WTC11 (cell line): ENCODE results near the gene MIEF1. TPM values are rescaled to one million over a fixed set of nuclear protein-coding genes. Genes with fewer than 3 reads are reported as not detected.

Experiments used
- ATAC-seq: fragments of 200-7000 bp; cut with Tn5 transposase; 2 replicates; pipeline ENCODE4 v1.10.0; 2021; ENCODE audit warnings: mild to moderate bottlenecking, moderate library complexity
- CTCF ChIA-PET: fragments of 300-600 bp; sonication (Branson Sonifier 250); formaldehyde crosslinking; loops from one replicate; lab custom pipeline; 2021; ENCODE audit warnings: antibody characterized with exemption; lab: Charles Lee
- POLR2A ChIA-PET: fragments of 350-600 bp; sonication (Branson Sonifier 250); formaldehyde crosslinking; loops from one replicate; lab custom pipeline; 2021; ENCODE audit warnings: antibody characterized with exemption; lab: Charles Lee
- DNase-seq: peaks from one replicate; pipeline ENCODE4 v3.0.0; 2021; ENCODE audit warnings: low spot score
- H3K27ac Mint-ChIP-seq: 2 replicates; pipeline ENCODE4 v1.8.0; 2021; ENCODE audit warnings: mixed read lengths
- H3K27me3 Mint-ChIP-seq: 2 replicates; pipeline ENCODE4 v1.8.0; 2021; ENCODE audit warnings: low read depth, mild to moderate bottlenecking, moderate library complexity, mixed read lengths
- H3K36me3 Mint-ChIP-seq: 2 replicates; pipeline ENCODE4 v1.8.0; 2021; ENCODE audit warnings: mixed read lengths
- H3K4me1 Mint-ChIP-seq: 2 replicates; pipeline ENCODE4 v1.8.0; 2022; ENCODE audit warnings: mixed read lengths
- H3K4me3 Mint-ChIP-seq: 2 replicates; pipeline ENCODE4 v1.8.0; 2021; ENCODE audit warnings: mild to moderate bottlenecking, moderate library complexity, mixed read lengths
- H3K9me3 Mint-ChIP-seq: 2 replicates; pipeline ENCODE4 v1.8.0; 2021; ENCODE audit warnings: mixed read lengths
- ATF2 ChIP-seq: sonication (generic); formaldehyde crosslinking; IDR thresholded peaks from 2 replicates; pipeline ENCODE4 v1.8.1; 2022; ENCODE audit warnings: low read depth, missing genetic modification reagents, borderline replicate concordance
- ESRRA ChIP-seq: sonication (generic); formaldehyde crosslinking; IDR thresholded peaks from 2 replicates; pipeline ENCODE4 v1.8.1; 2022; ENCODE audit warnings: mild to moderate bottlenecking, missing genetic modification reagents, borderline replicate concordance
- ETV6 ChIP-seq: sonication (generic); formaldehyde crosslinking; IDR thresholded peaks from 2 replicates; pipeline ENCODE4 v1.8.1; 2022; ENCODE audit warnings: mild to moderate bottlenecking, missing genetic modification reagents
- GTF2I ChIP-seq: fragments of 250-450 bp; sonication (Bioruptor Pico); conservative IDR thresholded peaks from 2 replicates; pipeline ENCODE4 v1.4.0; 2021; ENCODE audit warnings: mild to moderate bottlenecking
- KAT7 ChIP-seq: sonication (generic); formaldehyde crosslinking; IDR thresholded peaks from 2 replicates; pipeline ENCODE4 v1.8.1; 2023; ENCODE audit warnings: missing genetic modification reagents, mild to moderate bottlenecking, borderline replicate concordance
- MYBL2 ChIP-seq: sonication (generic); formaldehyde crosslinking; IDR thresholded peaks from 2 replicates; pipeline ENCODE4 v1.8.1; 2023; ENCODE audit warnings: mild to moderate bottlenecking, moderate library complexity, missing genetic modification reagents
- NFE2L1 ChIP-seq: sonication (generic); formaldehyde crosslinking; IDR thresholded peaks from 2 replicates; pipeline ENCODE4 v1.8.1; 2023; ENCODE audit warnings: missing genetic modification reagents
- NR1H2 ChIP-seq: sonication (generic); formaldehyde crosslinking; IDR thresholded peaks from 2 replicates; pipeline ENCODE4 v1.9.0; 2021; ENCODE audit warnings: mild to moderate bottlenecking, moderate library complexity, missing genetic modification reagents
- NR3C1 ChIP-seq: sonication (generic); formaldehyde crosslinking; conservative IDR thresholded peaks from 2 replicates; pipeline ENCODE4 v1.8.1; 2023; ENCODE audit warnings: low read depth, mild to moderate bottlenecking, missing genetic modification reagents
- OVOL2 ChIP-seq: fragments of 250-450 bp; sonication (Bioruptor Pico); IDR thresholded peaks from 2 replicates; pipeline ENCODE4 v1.9.0; 2021; ENCODE audit warnings: mild to moderate bottlenecking, borderline replicate concordance
- RELA ChIP-seq: sonication (generic); formaldehyde crosslinking; IDR thresholded peaks from 2 replicates; pipeline ENCODE4 v1.8.1; 2022; ENCODE audit warnings: missing genetic modification reagents, mild to moderate bottlenecking, borderline replicate concordance
- SOX15 ChIP-seq: fragments of 250-450 bp; sonication (Bioruptor Pico); IDR thresholded peaks from 2 replicates; pipeline ENCODE4 v1.9.0; 2021; ENCODE audit warnings: mild to moderate bottlenecking
- TEAD4 ChIP-seq: sonication (generic); formaldehyde crosslinking; IDR thresholded peaks from 2 replicates; pipeline ENCODE4 v1.8.0; 2022; ENCODE audit warnings: mild to moderate bottlenecking, missing genetic modification reagents
- ZBTB21 ChIP-seq: sonication (generic); formaldehyde crosslinking; IDR thresholded peaks from 2 replicates; pipeline ENCODE4 v1.8.1; 2023; ENCODE audit warnings: mild to moderate bottlenecking, missing genetic modification reagents, borderline replicate concordance
- ZNF138 ChIP-seq: sonication (generic); formaldehyde crosslinking; conservative IDR thresholded peaks from 2 replicates; pipeline ENCODE4 v1.8.1; 2022; ENCODE audit warnings: mild to moderate bottlenecking, moderate library complexity, missing genetic modification reagents
- ZNF416 ChIP-seq: fragments of 250-450 bp; sonication (Bioruptor Pico); IDR thresholded peaks from 2 replicates; pipeline ENCODE4 v1.9.0; 2021; ENCODE audit warnings: mild to moderate bottlenecking, inconsistent platforms
- total RNA-seq: library from RNA; stranded (reverse); gene quantifications from 3 replicates; pipeline ENCODE4 v1.2.3, GENCODE V29; 2021
- TF ChIP-seq, protein P1 (sequence below): sonication (generic); formaldehyde crosslinking; IDR thresholded peaks from 2 replicates; pipeline ENCODE4 v1.8.0; 2022; ENCODE audit warnings: mild to moderate bottlenecking, missing genetic modification reagents
- TF ChIP-seq, protein P2 (sequence below): sonication (generic); formaldehyde crosslinking; IDR thresholded peaks from 2 replicates; pipeline ENCODE4 v1.8.0; 2022; ENCODE audit warnings: mild to moderate bottlenecking, missing genetic modification reagents
- TF ChIP-seq, protein P3 (sequence below): sonication (generic); formaldehyde crosslinking; IDR thresholded peaks from 2 replicates; pipeline ENCODE4 v1.8.0; 2023; ENCODE audit warnings: missing genetic modification reagents, mild to moderate bottlenecking, borderline replicate concordance
- TF ChIP-seq, protein P4 (sequence below): sonication (generic); formaldehyde crosslinking; IDR thresholded peaks from 2 replicates; pipeline ENCODE4 v1.8.1; 2023; ENCODE audit warnings: mild to moderate bottlenecking, missing genetic modification reagents
- TF ChIP-seq, protein P5 (sequence below): sonication (generic); formaldehyde crosslinking; conservative IDR thresholded peaks from 2 replicates; pipeline ENCODE4 v1.8.1; 2023; ENCODE audit warnings: mild to moderate bottlenecking, low read depth, missing genetic modification reagents, moderate library complexity

The MIEF1 gene
- total RNA-seq, 1 experiment from 2014 or later, result 38.7 TPM

GRCh38 chr22:39498802-39499201 lies 3.3 kb upstream of the MIEF1 start:
- POLR2A ChIA-PET, result interaction anchor here (1.4 kb wide), 1 partner anchor 21 kb away, joined by 3 read pairs; the partner anchor contains the start of gene ATF4
- no peak overlapping the region for H3K27ac Mint-ChIP-seq
- H3K27me3 Mint-ChIP-seq, result peaks cover 80% of the 10 kb centered on the region
- ATAC-seq (no peak), DNase-seq (no peak)
- TF ChIP-seq RELA (CRISPR knock-in tag) (no peak), ESRRA (CRISPR knock-in tag) (no peak), OVOL2 (CRISPR knock-in tag) (no peak), MYBL2 (CRISPR knock-in tag) (no peak), NR3C1 (CRISPR knock-in tag) (no peak)
- H3K4me3 Mint-ChIP-seq, result no peak overlapping the region
- H3K4me1 Mint-ChIP-seq, result peaks cover 12% of the 10 kb centered on the region
- H3K9me3 Mint-ChIP-seq, result no peaks in the 10 kb centered on the region
- CTCF ChIA-PET, result interaction anchor here (1.7 kb wide), 1 partner anchor 188 kb away, joined by 3 read pairs; no protein-coding TSS in a partner anchor
- 0 out of 2 replicates have a peak, but pooled peaks cover 5% of the 10 kb centered on the region for H3K36me3 Mint-ChIP-seq

DNA sequence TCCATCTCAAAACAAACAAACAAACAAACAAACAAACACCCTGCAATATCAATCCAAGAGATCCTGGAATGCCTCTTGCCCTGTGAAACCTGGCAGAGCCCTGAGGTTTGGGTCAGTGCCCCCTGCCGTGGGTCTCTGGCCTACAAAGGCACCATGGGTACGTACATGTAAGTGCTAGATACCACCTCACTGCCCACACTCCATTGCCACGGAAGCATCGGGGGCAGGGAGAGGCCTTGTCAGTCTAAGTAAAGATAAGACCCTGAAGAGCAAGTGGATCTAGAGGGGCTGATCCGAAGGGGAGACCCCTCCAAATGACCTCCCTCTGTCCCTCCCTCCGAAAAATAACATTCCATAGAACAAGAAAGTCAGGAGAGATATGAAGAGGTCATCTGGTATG lies 2.0 kb upstream of the MIEF1 start:
- DNase-seq (no peak), ATAC-seq (no peak)
- Mint-ChIP-seq H3K4me1 (peaks cover 13% of the 10 kb centered on the region), H3K9me3 (no peaks in the 10 kb centered on the region), H3K27ac (no peak overlapping the region), H3K36me3 (peaks cover 13% of the 10 kb centered on the region), H3K27me3 (peaks cover 78% of the 10 kb centered on the region), H3K4me3 (no peak overlapping the region)
- CTCF ChIA-PET, result interaction anchor here (1.7 to 2.5 kb wide), 2 partner anchors 101 to 189 kb away, joined by 3 to 10 read pairs; partner anchors contain the start of gene TAB1
- POLR2A ChIA-PET, result interaction anchor here (0.6 kb wide), 1 partner anchor 24 kb away, joined by 4 read pairs; no protein-coding TSS in a partner anchor
- TF ChIP-seq, protein P1, sequence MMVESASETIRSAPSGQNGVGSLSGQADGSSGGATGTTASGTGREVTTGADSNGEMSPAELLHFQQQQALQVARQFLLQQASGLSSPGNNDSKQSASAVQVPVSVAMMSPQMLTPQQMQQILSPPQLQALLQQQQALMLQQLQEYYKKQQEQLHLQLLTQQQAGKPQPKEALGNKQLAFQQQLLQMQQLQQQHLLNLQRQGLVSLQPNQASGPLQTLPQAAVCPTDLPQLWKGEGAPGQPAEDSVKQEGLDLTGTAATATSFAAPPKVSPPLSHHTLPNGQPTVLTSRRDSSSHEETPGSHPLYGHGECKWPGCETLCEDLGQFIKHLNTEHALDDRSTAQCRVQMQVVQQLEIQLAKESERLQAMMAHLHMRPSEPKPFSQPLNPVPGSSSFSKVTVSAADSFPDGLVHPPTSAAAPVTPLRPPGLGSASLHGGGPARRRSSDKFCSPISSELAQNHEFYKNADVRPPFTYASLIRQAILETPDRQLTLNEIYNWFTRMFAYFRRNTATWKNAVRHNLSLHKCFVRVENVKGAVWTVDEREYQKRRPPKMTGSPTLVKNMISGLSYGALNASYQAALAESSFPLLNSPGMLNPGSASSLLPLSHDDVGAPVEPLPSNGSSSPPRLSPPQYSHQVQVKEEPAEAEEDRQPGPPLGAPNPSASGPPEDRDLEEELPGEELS (CRISPR knock-in tag), result no peak
- TF ChIP-seq KAT7 (no peak), ETV6 (CRISPR knock-in tag) (no peak), ATF2 (CRISPR knock-in tag) (no peak), TEAD4 (CRISPR knock-in tag) (no peak), ZNF138 (no peak), ESRRA (CRISPR knock-in tag) (no peak), SOX15 (CRISPR knock-in tag) (no peak), NFE2L1 (CRISPR knock-in tag) (no peak), GTF2I (CRISPR knock-in tag) (no peak), ZNF416 (CRISPR knock-in tag) (no peak), ZBTB21 (CRISPR knock-in tag) (no peak), NR1H2 (CRISPR knock-in tag) (no peak), NR3C1 (CRISPR knock-in tag) (no peak), MYBL2 (CRISPR knock-in tag) (no peak)
- TF ChIP-seq, protein P2, sequence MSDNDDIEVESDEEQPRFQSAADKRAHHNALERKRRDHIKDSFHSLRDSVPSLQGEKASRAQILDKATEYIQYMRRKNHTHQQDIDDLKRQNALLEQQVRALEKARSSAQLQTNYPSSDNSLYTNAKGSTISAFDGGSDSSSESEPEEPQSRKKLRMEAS, result no peak
- TF ChIP-seq, protein P3, sequence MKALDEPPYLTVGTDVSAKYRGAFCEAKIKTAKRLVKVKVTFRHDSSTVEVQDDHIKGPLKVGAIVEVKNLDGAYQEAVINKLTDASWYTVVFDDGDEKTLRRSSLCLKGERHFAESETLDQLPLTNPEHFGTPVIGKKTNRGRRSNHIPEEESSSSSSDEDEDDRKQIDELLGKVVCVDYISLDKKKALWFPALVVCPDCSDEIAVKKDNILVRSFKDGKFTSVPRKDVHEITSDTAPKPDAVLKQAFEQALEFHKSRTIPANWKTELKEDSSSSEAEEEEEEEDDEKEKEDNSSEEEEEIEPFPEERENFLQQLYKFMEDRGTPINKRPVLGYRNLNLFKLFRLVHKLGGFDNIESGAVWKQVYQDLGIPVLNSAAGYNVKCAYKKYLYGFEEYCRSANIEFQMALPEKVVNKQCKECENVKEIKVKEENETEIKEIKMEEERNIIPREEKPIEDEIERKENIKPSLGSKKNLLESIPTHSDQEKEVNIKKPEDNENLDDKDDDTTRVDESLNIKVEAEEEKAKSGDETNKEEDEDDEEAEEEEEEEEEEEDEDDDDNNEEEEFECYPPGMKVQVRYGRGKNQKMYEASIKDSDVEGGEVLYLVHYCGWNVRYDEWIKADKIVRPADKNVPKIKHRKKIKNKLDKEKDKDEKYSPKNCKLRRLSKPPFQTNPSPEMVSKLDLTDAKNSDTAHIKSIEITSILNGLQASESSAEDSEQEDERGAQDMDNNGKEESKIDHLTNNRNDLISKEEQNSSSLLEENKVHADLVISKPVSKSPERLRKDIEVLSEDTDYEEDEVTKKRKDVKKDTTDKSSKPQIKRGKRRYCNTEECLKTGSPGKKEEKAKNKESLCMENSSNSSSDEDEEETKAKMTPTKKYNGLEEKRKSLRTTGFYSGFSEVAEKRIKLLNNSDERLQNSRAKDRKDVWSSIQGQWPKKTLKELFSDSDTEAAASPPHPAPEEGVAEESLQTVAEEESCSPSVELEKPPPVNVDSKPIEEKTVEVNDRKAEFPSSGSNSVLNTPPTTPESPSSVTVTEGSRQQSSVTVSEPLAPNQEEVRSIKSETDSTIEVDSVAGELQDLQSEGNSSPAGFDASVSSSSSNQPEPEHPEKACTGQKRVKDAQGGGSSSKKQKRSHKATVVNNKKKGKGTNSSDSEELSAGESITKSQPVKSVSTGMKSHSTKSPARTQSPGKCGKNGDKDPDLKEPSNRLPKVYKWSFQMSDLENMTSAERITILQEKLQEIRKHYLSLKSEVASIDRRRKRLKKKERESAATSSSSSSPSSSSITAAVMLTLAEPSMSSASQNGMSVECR (CRISPR knock-in tag), result no peak
- TF ChIP-seq, protein P4, sequence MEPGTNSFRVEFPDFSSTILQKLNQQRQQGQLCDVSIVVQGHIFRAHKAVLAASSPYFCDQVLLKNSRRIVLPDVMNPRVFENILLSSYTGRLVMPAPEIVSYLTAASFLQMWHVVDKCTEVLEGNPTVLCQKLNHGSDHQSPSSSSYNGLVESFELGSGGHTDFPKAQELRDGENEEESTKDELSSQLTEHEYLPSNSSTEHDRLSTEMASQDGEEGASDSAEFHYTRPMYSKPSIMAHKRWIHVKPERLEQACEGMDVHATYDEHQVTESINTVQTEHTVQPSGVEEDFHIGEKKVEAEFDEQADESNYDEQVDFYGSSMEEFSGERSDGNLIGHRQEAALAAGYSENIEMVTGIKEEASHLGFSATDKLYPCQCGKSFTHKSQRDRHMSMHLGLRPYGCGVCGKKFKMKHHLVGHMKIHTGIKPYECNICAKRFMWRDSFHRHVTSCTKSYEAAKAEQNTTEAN, result no peak
- TF ChIP-seq, protein P5, sequence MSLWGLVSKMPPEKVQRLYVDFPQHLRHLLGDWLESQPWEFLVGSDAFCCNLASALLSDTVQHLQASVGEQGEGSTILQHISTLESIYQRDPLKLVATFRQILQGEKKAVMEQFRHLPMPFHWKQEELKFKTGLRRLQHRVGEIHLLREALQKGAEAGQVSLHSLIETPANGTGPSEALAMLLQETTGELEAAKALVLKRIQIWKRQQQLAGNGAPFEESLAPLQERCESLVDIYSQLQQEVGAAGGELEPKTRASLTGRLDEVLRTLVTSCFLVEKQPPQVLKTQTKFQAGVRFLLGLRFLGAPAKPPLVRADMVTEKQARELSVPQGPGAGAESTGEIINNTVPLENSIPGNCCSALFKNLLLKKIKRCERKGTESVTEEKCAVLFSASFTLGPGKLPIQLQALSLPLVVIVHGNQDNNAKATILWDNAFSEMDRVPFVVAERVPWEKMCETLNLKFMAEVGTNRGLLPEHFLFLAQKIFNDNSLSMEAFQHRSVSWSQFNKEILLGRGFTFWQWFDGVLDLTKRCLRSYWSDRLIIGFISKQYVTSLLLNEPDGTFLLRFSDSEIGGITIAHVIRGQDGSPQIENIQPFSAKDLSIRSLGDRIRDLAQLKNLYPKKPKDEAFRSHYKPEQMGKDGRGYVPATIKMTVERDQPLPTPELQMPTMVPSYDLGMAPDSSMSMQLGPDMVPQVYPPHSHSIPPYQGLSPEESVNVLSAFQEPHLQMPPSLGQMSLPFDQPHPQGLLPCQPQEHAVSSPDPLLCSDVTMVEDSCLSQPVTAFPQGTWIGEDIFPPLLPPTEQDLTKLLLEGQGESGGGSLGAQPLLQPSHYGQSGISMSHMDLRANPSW (CRISPR knock-in tag), result no peak
